ENCODE data around the gene DNMT3B. TPM values are rescaled to one million over a fixed set of nuclear protein-coding genes. Genes with fewer than 3 reads are reported as not detected.

The DNMT3B gene
- total and polyA plus RNA-seq, 4 donors: 0.31 to 3.1 (median 0.90) TPM

DNA sequence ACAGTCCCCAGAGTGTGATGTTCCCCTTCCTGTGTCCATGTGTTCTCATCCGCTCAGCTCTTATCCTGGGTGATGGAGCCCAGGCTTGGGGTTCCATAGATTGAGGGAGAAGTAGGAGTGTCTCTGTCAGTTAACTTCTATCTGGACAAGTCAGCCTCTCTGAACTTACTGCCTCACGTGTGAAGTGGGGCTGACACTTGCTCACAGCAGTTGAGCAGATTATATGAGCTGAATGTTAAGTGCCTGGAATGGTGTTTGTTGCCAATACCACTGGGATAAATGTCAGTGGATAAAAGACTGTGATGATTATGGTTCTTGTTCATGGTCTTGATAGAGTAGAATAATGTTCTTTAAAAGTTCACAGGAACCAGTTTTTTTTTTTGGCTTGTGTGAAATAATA is 79.4 kb downstream of the DNMT3B start:
- peaks cover 0 to 2% (median 0%) of the 10 kb centered on the region in 5 donors for H3K4me1 ChIP-seq (ENCODE audit: control insufficient read depth in 5 of 5, insufficient read depth in 5 of 5, low read length in 5 of 5)
- H3K9ac ChIP-seq (ENCODE audit: insufficient read depth in 1 of 2, low read length in 2 of 2): no peak overlapping the region
- no peak overlapping the region for H3K4me3 ChIP-seq
- H3K36me3 ChIP-seq (ENCODE audit: control insufficient read depth in 4 of 4, insufficient read depth in 4 of 4, low read length in 4 of 4): peaks cover 26 to 46% (median 37%) of the 10 kb centered on the region in 4 donors
- ATAC-seq (ENCODE audit: insufficient read depth, low FRiP score): no peak
- DNase-seq: no peak
- TF ChIP-seq, protein P1, sequence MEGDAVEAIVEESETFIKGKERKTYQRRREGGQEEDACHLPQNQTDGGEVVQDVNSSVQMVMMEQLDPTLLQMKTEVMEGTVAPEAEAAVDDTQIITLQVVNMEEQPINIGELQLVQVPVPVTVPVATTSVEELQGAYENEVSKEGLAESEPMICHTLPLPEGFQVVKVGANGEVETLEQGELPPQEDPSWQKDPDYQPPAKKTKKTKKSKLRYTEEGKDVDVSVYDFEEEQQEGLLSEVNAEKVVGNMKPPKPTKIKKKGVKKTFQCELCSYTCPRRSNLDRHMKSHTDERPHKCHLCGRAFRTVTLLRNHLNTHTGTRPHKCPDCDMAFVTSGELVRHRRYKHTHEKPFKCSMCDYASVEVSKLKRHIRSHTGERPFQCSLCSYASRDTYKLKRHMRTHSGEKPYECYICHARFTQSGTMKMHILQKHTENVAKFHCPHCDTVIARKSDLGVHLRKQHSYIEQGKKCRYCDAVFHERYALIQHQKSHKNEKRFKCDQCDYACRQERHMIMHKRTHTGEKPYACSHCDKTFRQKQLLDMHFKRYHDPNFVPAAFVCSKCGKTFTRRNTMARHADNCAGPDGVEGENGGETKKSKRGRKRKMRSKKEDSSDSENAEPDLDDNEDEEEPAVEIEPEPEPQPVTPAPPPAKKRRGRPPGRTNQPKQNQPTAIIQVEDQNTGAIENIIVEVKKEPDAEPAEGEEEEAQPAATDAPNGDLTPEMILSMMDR (IDR thresholded peaks at IDR 0.05; ENCODE audit: control extremely low read depth, extremely low read depth): no peak
- 72 to 80% methylated on average over 2 of the region's 2 CpGs for WGBS, 2 donors
- H3K27me3 ChIP-seq (ENCODE audit: control insufficient read depth in 3 of 3, insufficient read depth in 3 of 3, low read length in 2 of 3): no peaks in the 10 kb centered on the region
- no peaks in the 10 kb centered on the region for H3K9me3 ChIP-seq (ENCODE audit: control insufficient read depth in 4 of 4, insufficient read depth in 3 of 4, low read length in 3 of 4)
- no peak overlapping the region for H3K27ac ChIP-seq (ENCODE audit: low read depth in 1 of 2, low read length in 1 of 2)

DNA sequence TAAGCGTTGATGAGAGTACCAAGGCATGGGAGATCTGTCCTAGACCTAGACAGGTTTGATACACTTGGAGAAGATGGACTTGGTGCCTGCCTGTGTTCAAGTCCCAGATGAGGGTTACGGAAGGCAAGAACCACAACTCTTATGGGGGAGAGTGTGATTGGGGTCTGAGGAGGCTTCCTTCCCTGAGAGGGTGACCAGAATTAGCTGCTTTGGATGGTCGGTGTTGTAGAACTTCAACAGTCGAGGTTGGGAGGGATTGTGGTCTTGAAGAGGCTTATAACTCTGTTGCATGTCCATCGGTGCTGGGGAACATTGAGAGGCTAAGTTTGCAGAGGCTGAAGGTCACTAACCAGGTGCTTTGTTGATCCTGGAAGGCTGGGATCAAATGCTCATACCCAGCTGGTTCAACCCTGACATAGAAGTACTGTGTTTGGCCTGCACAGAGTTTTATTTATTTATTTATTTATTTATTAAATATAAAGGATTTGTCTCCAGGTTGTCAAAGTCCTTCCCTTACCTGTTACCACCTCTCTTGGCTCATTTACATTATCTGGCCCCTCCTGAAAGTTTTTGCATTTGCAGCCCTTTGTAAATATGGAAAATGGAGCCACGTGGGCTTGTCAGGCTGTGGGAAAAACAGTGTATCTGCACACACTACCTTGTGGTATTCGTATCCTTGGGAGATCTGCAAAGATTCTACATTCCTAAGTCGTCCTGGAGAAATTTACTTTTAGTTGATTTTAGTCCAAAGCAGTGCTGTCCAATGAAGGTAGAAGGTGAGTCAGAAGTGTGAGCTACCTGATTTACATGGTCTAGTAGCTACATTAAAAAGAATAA is 80.7 kb downstream of the DNMT3B start:
- 88 to 93% methylated on average over 8 of the region's 8 CpGs for WGBS, 2 donors
- TF ChIP-seq, protein P1 (IDR thresholded peaks at IDR 0.05; ENCODE audit: control extremely low read depth, extremely low read depth): no peak
- DNase-seq (no peak), ATAC-seq (ENCODE audit: insufficient read depth, low FRiP score) (no peak)
- peaks cover 0 to 2% (median 0%) of the 10 kb centered on the region in 5 donors for H3K4me1 ChIP-seq (ENCODE audit: control insufficient read depth in 5 of 5, insufficient read depth in 5 of 5, low read length in 5 of 5)
- H3K36me3 ChIP-seq (ENCODE audit: control insufficient read depth in 4 of 4, insufficient read depth in 4 of 4, low read length in 4 of 4): peaks cover 28 to 44% (median 38%) of the 10 kb centered on the region in 4 donors
- no peaks in the 10 kb centered on the region for H3K27me3 ChIP-seq (ENCODE audit: control insufficient read depth in 3 of 3, insufficient read depth in 3 of 3, low read length in 2 of 3)
- no peak overlapping the region for H3K4me3 ChIP-seq
- no peak overlapping the region for H3K27ac ChIP-seq (ENCODE audit: low read depth in 1 of 2, low read length in 1 of 2)
- no peaks in the 10 kb centered on the region for H3K9me3 ChIP-seq (ENCODE audit: control insufficient read depth in 4 of 4, insufficient read depth in 3 of 4, low read length in 3 of 4)
- no peak overlapping the region for H3K9ac ChIP-seq (ENCODE audit: insufficient read depth in 1 of 2, low read length in 2 of 2)

DNA sequence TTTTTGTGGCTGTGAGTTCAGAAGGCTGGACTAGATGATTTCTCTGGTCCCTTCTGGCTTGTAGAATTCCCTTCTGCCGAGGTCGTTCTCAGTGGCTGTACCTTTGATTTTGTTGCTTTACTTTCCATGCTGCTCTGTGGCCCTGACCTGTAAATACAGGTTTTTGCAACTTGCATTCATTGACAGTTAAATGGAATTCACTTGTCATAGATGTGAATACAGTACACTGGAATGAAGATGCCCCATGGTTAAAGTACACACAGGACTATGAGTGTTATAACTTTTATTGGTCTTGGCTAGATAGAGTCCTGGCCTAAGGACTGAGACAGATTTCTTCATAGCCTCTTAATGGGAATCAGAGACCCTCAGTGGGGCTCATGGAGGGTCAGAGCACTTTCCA is 83.6 kb downstream of the DNMT3B start:
- Histone ChIP-seq H3K4me3 (no peak overlapping the region), H3K27me3 (ENCODE audit: control insufficient read depth in 3 of 3, insufficient read depth in 3 of 3, low read length in 2 of 3) (no peaks in the 10 kb centered on the region), H3K9me3 (ENCODE audit: control insufficient read depth in 4 of 4, insufficient read depth in 3 of 4, low read length in 3 of 4) (no peaks in the 10 kb centered on the region), H3K36me3 (ENCODE audit: control insufficient read depth in 4 of 4, insufficient read depth in 4 of 4, low read length in 4 of 4) (peaks cover 20 to 33% (median 30%) of the 10 kb centered on the region in 4 donors), H3K4me1 (ENCODE audit: control insufficient read depth in 5 of 5, insufficient read depth in 5 of 5, low read length in 5 of 5) (peaks cover 0 to 3% (median 0%) of the 10 kb centered on the region in 5 donors), H3K27ac (ENCODE audit: low read depth in 1 of 2, low read length in 1 of 2) (no peak overlapping the region), H3K9ac (ENCODE audit: insufficient read depth in 1 of 2, low read length in 2 of 2) (no peak overlapping the region)
- TF ChIP-seq, protein P1 (IDR thresholded peaks at IDR 0.05; ENCODE audit: control extremely low read depth, extremely low read depth): no peak
- 93 to 96% methylated on average over 2 of the region's 2 CpGs for WGBS, 2 donors
- DNase-seq: no peak
- no peak for ATAC-seq (ENCODE audit: insufficient read depth, low FRiP score)
